GM12873 (cell line): ENCODE results near the gene AGAP1.

Source experiments
- CTCF ChIP-seq: IDR thresholded peaks from 2 replicates; pipeline ENCODE4 v1.5.1; 2012; ENCODE audit warnings: low read depth, mild to moderate bottlenecking, moderate library complexity, low read length, control low read depth; ENCODE audit not compliant: insufficient read depth; ENCODE audit errors: missing control alignments

Gene AGAP1

GRCh38 chr2:235951982-235952381, 458.1 kb downstream of the AGAP1 start:
- no peak for TF ChIP-seq CTCF

- TF ChIP-seq CTCF: no peak
These were observed 458.9 kb downstream of the AGAP1 start for GRCh38 chr2:235952714-235953113.

- TF ChIP-seq CTCF: no peak
These were observed 460.4 kb downstream of the AGAP1 start for GRCh38 chr2:235954281-235954680.

GRCh38 chr2:235954888-235955480, 461.1 kb downstream of the AGAP1 start:
- TF ChIP-seq CTCF: no peak

GRCh38 chr2:235955664-235956063, 461.8 kb downstream of the AGAP1 start:
- TF ChIP-seq CTCF: no peak

GRCh38 chr2:235956281-235956970, 462.6 kb downstream of the AGAP1 start:
- no peak for TF ChIP-seq CTCF

- no peak for TF ChIP-seq CTCF
These were observed 463.4 kb downstream of the AGAP1 start for GRCh38 chr2:235957251-235957650.
